ENCODE results near the gene RAET1E.

RAET1E gene

DNA sequence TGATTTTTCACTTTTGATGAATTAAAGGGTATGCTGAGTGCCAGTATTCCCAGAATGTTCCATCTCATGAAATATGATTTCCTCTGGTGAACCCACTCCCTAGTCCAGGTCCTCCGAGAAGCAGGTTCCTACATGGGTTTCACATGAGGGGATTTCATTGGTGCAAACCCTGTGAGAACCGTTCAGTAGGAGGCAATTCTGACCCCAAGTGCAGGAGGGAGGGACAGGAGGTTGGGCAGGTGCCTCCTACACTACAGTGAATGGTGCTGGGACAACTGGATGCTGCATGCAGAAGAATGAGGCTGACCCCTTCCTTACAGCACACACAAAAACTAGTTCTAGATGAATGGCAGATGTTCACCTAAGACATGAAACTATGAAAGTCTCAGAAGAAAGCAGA is 38.8 kb upstream of the RAET1E start:
- Histone ChIP-seq H3K27me3 (ENCODE audit: low read length) (no peaks in the 10 kb centered on the region), H3K9me2 (replicated peaks; ENCODE audit: insufficient read depth, low read length) (no peaks in the 10 kb centered on the region), H2AFZ (ENCODE audit: low read depth, low read length, severe bottlenecking) (no peak overlapping the region), H3K4me2 (ENCODE audit: low read depth, low read length, poor library complexity, severe bottlenecking) (no peak overlapping the region), H3K9me3 (ENCODE audit: insufficient read depth, low read length) (no peaks in the 10 kb centered on the region), H3K36me3 (ENCODE audit: low read length) (no peaks in the 10 kb centered on the region), H4K20me1 (ENCODE audit: low read depth, low read length) (no peaks in the 10 kb centered on the region), H3F3A (ENCODE audit: insufficient read depth) (no peaks in the 10 kb centered on the region; the same call in 1 of the 2 replicates), H3K27ac (ENCODE audit: low read depth, low read length) (no peak overlapping the region), H3K79me2 (ENCODE audit: insufficient read depth, low read length) (no peaks in the 10 kb centered on the region), H3K4me3 (ENCODE audit: insufficient read depth, low read length, poor library complexity, severe bottlenecking) (no peak overlapping the region), H3K9ac (ENCODE audit: low read length) (no peak overlapping the region)
- TF ChIP-seq, protein P1, sequence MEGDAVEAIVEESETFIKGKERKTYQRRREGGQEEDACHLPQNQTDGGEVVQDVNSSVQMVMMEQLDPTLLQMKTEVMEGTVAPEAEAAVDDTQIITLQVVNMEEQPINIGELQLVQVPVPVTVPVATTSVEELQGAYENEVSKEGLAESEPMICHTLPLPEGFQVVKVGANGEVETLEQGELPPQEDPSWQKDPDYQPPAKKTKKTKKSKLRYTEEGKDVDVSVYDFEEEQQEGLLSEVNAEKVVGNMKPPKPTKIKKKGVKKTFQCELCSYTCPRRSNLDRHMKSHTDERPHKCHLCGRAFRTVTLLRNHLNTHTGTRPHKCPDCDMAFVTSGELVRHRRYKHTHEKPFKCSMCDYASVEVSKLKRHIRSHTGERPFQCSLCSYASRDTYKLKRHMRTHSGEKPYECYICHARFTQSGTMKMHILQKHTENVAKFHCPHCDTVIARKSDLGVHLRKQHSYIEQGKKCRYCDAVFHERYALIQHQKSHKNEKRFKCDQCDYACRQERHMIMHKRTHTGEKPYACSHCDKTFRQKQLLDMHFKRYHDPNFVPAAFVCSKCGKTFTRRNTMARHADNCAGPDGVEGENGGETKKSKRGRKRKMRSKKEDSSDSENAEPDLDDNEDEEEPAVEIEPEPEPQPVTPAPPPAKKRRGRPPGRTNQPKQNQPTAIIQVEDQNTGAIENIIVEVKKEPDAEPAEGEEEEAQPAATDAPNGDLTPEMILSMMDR (IDR thresholded peaks at IDR 0.05; ENCODE audit: insufficient read depth, low read length, poor library complexity, severe bottlenecking), result no peak
- no peak for TF ChIP-seq EZH2phosphoT487 (conservative IDR thresholded peaks at IDR 0.05; ENCODE audit: low read length)

DNA sequence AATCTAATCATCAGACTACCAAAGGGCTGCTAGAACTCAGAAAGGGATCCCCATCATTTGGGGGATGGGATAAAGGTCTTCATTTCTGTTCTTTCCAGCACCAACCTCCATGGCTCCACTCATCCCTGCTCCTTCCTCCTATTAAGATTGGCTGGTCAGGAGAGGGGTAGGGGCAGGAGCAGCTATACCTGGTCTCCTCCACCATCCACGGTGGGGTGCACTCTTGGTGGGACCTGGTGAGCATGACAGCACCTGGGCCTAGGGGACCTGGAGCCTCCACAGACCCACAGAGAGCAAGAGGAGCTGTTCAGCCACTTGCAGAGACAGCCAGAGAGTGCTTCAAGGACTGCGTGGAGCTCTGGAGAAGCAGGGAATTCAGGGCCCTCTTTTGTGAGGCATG is 37.8 kb upstream of the RAET1E start:
- no peaks in the 10 kb centered on the region for H3K27me3 ChIP-seq (ENCODE audit: low read length)

DNA sequence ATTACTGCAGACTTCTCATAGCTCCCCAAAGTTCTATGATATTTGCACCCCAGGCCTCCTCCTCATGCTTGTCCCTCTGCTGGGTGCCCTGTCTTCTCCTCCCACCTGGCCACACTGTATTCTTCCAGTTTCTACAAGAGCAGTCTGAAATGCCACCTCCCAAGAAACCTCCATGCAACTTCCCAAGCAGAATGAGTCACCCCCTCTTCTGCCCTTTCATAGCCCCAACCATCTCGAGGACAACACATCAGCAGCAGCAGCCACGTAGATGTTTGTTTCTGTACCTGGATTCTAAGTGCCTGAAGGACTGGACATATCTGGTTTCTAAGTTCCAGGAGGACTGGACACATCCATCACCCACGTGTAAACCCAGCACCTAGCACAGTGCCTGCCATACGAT is 37.3 kb upstream of the RAET1E start:
- no peaks in the 10 kb centered on the region for H3K79me2 ChIP-seq (ENCODE audit: insufficient read depth, low read length)
- H3K27ac ChIP-seq (ENCODE audit: low read depth, low read length), result no peak overlapping the region
- no peak overlapping the region for H2AFZ ChIP-seq (ENCODE audit: low read depth, low read length, severe bottlenecking)
- no peak overlapping the region for H3K4me3 ChIP-seq (ENCODE audit: insufficient read depth, low read length, poor library complexity, severe bottlenecking)
- H3K9me3 ChIP-seq (ENCODE audit: insufficient read depth, low read length), result no peaks in the 10 kb centered on the region
- H3K9me2 ChIP-seq (replicated peaks; ENCODE audit: insufficient read depth, low read length), result no peaks in the 10 kb centered on the region
- TF ChIP-seq, protein P1 (IDR thresholded peaks at IDR 0.05; ENCODE audit: insufficient read depth, low read length, poor library complexity, severe bottlenecking), result no peak
- no peak for TF ChIP-seq EZH2phosphoT487 (conservative IDR thresholded peaks at IDR 0.05; ENCODE audit: low read length)
- no peaks in the 10 kb centered on the region; the same call in 1 of the 2 replicates for H3F3A ChIP-seq (ENCODE audit: insufficient read depth)
- H3K4me2 ChIP-seq (ENCODE audit: low read depth, low read length, poor library complexity, severe bottlenecking), result no peak overlapping the region
- H3K9ac ChIP-seq (ENCODE audit: low read length), result no peak overlapping the region
- H3K27me3 ChIP-seq (ENCODE audit: low read length), result no peaks in the 10 kb centered on the region
- no peaks in the 10 kb centered on the region for H3K36me3 ChIP-seq (ENCODE audit: low read length)
- no peaks in the 10 kb centered on the region for H4K20me1 ChIP-seq (ENCODE audit: low read depth, low read length)

More for the DNA sequence above, 37.8 kb upstream of the RAET1E start:
- Histone ChIP-seq H3K4me2 (ENCODE audit: low read depth, low read length, poor library complexity, severe bottlenecking) (no peak overlapping the region), H3K9me2 (replicated peaks; ENCODE audit: insufficient read depth, low read length) (no peaks in the 10 kb centered on the region), H3K27ac (ENCODE audit: low read depth, low read length) (no peak overlapping the region), H3K9ac (ENCODE audit: low read length) (no peak overlapping the region), H3K9me3 (ENCODE audit: insufficient read depth, low read length) (no peaks in the 10 kb centered on the region), H3K79me2 (ENCODE audit: insufficient read depth, low read length) (no peaks in the 10 kb centered on the region), H4K20me1 (ENCODE audit: low read depth, low read length) (no peaks in the 10 kb centered on the region), H3F3A (ENCODE audit: insufficient read depth) (no peaks in the 10 kb centered on the region; the same call in 1 of the 2 replicates), H3K4me3 (ENCODE audit: insufficient read depth, low read length, poor library complexity, severe bottlenecking) (no peak overlapping the region), H3K36me3 (ENCODE audit: low read length) (no peaks in the 10 kb centered on the region), H2AFZ (ENCODE audit: low read depth, low read length, severe bottlenecking) (no peak overlapping the region)
- TF ChIP-seq, protein P1 (IDR thresholded peaks at IDR 0.05; ENCODE audit: insufficient read depth, low read length, poor library complexity, severe bottlenecking), result no peak
- no peak for TF ChIP-seq EZH2phosphoT487 (conservative IDR thresholded peaks at IDR 0.05; ENCODE audit: low read length)

All from SU-DHL-6 (cell line).